ENCODE results near the gene SERPINA1.

- no peak for TF ChIP-seq FOXA1 (IDR thresholded peaks at IDR 0.05)
- no peak for TF ChIP-seq NFRKB (IDR thresholded peaks at IDR 0.05)
- no peak for TF ChIP-seq BHLHE40 (IDR thresholded peaks at IDR 0.05; ENCODE audit: borderline replicate concordance)
- no peak for TF ChIP-seq CTBP1 (IDR thresholded peaks at IDR 0.05; ENCODE audit: borderline replicate concordance)
- TF ChIP-seq TARDBP (IDR thresholded peaks at IDR 0.05): no peak
Observed at GRCh38 chr14:94370524-94370910, 17.9 kb downstream of the SERPINA1 start.

Data from HEK293T (cell line).